Muscle of back (tissue), 11 donors: ENCODE data around the gene FBXO45. TPM values are rescaled to one million over a fixed set of nuclear protein-coding genes. Genes with fewer than 3 reads are reported as not detected.
"Not testable (repeated sequence)": the region's sequence is repeated elsewhere in the genome, so short reads cannot be mapped to it uniquely, and the experiment has no call there.

ENCODE experiments used
- DNase-seq, 3 donors: peaks; one replicate each; pipeline versions ENCODE4 v3.0.0 to v3.0.0-alpha.2; 2013
- polyA plus RNA-seq, 10 donors: library from polyadenylated mRNA; unstranded; fragments of 120-200 nt; gene quantifications; one replicate each; pipeline ENCODE4 v1.2.1, GENCODE V29; 2013; ENCODE audit not compliant: insufficient read length in 10 of 10

FBXO45 gene
- polyA plus RNA-seq, 10 donors: 12.6 to 19.5 (median 14.6) TPM

DNA sequence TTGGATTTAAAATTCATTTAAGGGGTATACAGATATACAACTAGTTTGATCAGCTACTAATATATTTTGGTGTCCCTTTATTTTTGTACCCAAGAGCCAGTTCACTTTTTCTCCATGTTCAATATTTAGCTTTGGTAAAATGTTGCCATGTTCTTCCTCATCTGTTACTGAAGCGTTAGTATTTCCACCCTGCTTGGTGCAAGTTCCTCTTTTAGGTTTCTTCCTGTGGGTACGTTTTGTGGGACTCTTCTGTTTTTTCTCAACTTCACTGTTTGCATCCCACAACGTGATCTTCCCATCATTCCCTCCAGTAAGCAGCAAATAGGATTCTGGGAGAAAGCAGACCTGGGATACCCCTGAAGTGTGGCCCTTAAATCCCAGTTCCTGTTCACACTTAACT lies 14.3 kb upstream of the FBXO45 start:
- peak in 2 of 3 donors; percentile 3 to 7 for DNase-seq

- no peak for DNase-seq
Measured at GRCh38 chr3:196555295-196555694, 13.2 kb upstream of the FBXO45 start.

DNA sequence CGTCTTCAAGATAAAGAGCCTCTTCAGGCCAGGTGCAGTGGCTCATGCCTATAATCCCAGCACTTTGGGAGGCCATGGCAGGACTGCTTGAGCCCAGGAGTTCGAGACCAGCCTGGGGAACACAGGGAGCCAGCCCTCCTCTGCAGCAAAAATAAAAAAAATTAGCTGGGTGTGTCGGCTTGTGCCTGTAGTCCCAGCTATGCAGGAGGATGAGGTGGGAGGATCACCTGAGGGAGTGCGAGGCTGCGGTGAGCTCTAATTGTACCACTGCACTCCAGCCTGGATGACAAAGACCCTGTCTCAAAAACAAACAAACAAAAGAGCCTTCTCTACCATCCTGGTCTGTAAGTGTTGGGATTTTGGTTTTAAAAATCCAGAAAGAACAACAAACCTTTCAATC lies 11.2 kb upstream of the FBXO45 start:
- DNase-seq: no peak

DNA sequence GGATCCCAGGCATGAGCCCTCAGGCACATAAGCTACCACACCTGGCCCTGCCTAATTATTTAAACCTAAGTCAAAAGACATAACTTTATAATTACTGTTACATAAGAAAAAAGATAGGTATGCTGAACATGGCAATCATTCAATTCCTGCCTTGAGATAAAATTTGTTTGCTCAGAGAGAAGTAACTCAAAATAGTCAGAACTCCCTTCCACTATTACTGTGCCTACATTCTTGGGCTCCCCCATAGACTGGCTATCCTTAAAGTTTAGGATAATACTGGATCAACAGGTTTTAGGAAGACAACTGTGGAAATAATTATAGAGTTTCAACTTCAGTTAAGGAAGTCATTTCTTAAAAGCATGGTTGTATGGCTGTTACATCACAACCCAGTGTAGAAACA lies 10.0 kb upstream of the FBXO45 start:
- no peak for DNase-seq

DNA sequence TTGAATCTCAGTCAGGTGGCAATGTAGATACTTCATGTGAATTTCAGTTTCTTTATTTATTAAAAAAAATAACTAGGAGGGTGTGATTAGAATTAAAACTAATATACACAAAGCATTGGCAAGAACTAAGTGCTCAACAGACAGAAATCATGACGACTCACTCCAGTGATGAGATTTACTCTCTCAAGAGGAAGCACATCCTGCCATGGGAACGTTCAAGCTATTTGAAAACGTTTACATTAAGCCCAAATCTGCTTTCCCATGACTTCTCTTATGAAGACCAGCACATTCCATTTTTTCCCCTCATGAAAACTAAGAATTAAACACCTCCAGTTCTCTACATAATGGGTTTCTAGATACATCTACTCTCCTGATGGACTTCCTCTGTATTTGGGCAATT lies 8.6 kb upstream of the FBXO45 start:
- DNase-seq: no peak

- DNase-seq: no peak
Measured at GRCh38 chr3:196563721-196564225, 4.7 kb upstream of the FBXO45 start.

DNA sequence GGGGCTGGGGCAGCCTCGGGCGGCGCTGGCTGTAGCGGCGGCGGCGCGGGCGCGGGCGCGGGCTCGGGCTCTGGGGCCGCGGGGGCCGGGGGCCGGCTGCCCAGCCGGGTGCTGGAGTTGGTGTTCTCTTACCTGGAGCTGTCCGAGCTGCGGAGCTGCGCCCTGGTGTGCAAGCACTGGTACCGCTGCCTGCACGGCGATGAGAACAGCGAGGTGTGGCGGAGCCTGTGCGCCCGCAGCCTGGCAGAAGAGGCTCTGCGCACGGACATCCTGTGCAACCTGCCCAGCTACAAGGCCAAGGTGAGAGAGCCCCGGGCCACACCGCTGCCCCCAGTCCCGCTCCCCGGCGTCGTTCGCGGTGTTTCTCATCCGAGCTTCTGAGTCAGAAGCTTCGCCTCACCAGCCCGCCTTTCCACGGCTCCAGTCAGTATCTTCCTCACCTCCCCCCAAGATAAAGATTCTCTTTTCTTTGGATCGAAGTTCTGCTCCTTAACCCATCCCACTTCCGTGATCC lies 600 bp downstream of the FBXO45 start:
- peak; percentile 1 to 44 (median 17) for DNase-seq

DNA sequence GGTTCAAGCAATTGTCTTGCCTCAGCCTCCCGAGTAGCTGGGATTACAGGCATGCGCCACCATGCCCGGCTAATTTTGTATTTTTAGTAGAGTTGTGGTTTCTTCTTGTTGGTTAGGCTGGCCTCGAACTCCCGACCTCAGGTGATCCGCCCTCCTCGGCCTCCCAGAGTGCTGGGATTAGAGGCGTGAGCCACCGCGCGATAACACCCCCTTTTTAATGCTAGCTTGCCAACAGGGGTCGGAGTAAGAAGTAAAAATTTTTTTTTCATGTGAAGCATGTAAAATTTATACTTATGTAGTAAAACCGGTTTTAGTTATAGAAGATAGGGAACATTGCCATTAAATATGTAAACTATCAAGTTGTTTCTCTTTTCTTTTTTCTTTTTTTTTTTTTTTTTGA lies 1.9 kb downstream of the FBXO45 start:
- not testable (repeated sequence) for DNase-seq

DNA sequence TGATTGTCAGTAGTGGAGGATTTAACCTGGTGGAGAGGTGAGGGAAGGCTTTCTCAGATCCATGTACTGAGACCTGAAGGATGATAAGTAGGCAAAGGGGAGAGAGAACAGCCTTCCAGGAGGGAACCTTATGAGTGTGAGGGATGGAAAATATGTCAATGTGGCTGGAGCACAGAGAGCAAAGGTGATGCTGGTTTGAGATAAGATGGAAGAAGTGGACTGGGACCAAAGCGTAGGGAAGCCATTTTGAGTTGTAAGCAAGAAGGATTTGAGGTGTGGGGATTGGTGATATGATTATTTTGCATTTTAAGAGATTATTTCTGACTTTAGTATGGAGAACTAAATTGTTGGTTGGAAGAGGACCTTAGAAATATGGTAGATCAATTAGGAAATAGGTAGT lies 3.9 kb downstream of the FBXO45 start:
- DNase-seq: no peak

GRCh38 chr3:196585044-196585757 lies 16.7 kb downstream of the FBXO45 start:
- no peak for DNase-seq

- DNase-seq: peak in 1 of 3 donors; percentile 4
Measured at GRCh38 chr3:196590279-196590678, 21.8 kb downstream of the FBXO45 start.

DNA sequence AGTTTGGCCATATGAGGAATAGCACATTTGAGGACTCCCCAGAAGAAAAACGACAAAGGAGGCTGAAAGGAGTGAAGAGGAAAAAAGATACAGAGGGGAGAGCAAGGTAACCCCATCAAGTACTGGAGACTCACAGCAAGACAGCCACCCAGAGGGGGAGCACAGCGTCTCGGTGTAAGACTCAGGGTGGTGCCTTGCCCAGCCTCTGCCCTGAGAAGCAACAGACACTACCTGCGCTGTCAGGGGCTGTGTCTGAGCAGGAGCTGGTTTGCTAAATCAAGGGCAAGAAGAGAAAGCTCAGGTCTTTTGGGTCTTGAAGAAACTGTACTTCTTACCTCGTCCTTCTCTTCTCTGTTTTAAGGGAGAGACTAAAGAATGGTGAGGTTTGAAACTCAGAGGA lies 27.9 kb downstream of the FBXO45 start:
- no peak for DNase-seq

DNA sequence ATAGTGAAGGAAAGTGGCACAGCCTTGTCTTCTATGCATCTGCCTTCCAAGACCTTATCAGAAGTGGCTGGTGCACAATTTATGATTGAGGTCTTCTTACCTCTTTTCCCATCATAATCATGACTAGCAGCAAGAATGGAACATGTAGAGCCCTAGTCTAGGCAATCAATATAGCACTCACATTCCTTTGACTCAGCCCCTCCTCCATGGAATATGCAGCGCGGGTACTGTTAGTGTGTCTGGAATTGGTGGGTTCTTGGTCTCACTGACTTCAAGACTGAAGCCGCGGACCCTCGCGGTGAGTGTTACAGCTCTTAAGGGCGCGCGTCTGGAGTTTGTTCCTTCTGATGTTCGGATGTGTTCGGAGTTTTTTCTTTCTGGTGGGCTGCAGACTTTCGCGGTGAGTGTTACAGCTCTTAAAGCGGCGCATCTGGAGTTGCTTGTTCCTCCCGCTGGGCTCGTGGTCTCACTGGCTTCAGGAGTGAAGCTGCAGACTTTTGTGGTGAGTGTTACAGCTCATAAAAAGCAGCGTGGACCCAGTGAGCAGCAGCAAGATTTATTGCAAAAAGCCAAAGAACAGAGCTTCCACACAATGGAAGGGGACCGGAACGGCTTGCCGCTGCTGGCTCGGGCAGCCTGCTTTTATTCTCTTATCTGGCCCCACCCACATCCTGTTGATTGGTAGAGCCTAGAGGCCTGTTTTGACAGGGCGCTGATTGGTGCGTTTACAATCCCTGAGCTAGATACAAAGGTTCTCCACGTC lies 29.7 kb downstream of the FBXO45 start:
- not testable (repeated sequence) for DNase-seq

- DNase-seq: no peak
Measured at GRCh38 chr3:196599734-196600128, 31.3 kb downstream of the FBXO45 start.

GRCh38 chr3:196600359-196600758 lies 31.9 kb downstream of the FBXO45 start:
- no peak for DNase-seq

- no peak for DNase-seq
Measured at GRCh38 chr3:196602673-196603072, 34.2 kb downstream of the FBXO45 start.

DNA sequence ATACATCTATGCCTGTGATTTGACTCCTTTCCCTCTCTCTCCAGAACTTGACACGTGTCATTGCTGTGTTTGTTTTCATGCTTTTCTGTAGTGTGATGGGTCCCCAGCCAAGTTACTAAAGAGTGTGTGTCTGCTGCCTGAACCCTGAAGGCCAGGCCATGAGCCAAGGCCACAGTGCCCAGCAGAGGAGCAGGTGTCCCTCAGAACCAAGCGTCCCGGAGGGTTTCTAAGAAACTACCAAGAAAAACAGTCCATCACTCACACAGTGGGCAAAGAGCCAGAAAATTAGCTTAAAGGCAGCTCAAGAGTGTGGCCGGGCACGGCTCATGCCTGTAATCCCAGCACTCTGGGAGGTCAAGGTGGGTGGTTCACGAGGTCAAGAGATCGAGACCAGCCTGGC lies 35.2 kb downstream of the FBXO45 start:
- peak in 1 of 3 donors; percentile 9 for DNase-seq

GRCh38 chr3:196604548-196604947 lies 36.1 kb downstream of the FBXO45 start:
- DNase-seq: no peak

- no peak for DNase-seq
Measured at GRCh38 chr3:196608693-196609092, 40.2 kb downstream of the FBXO45 start.

DNA sequence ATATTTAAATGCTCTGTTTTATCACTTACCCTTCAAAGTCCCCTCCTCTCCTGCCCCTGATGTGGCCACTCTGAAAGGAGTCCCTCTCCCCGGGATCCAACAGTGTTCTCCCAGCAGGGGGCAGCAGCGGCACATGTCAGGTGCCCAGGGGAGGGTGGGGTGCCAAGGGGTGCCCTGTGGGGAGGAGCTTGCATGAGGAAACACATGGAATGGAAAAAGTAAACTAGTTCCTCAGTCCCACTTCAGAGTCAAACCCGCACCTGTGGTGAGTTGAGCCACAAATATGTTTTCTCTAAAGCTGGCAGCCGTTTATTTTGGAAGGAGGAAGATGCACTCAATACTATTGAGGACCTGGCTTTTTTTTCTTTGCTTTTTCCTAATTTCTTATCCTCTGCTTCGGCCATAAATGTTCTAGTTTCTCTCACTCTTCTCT lies 40.9 kb downstream of the FBXO45 start:
- peak; percentile 51 to 77 (median 76) for DNase-seq

DNA sequence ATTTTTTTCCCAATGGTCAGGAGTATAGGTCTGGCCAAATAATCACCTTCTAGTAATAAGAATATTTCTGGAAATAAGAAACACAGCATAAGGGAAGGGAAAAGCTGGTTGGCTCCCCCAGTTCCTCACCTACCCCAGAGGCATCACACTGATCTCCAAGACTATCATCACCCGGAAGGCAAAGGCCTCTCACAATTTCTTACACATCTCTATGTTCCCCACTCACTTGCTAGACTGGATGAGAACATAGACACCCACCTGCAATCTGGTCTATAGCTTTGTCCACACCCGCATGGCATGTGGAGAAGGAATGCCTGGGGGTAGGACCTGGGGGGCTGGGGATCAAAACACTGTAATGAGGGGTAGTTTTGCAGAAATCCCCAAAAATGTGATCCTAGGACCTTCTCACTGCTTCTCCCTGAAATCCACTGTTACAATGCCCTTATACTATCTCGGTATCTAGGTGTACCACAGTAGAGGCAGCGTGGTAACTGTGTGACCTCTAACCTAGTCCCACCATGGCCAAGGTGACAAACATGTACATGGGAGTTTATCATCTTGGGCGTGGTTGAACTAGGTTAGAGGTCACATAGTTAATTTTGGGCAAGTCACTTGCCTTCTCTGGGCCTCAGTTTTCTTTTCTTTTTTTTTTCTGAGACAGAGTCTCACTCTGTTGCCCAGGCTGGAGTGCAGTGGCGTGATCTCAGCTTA lies 41.5 kb downstream of the FBXO45 start:
- no peak for DNase-seq
